Measurements from ENCODE around the gene ANKS1A. TPM values are rescaled to one million over a fixed set of nuclear protein-coding genes. Genes with fewer than 3 reads are reported as not detected.

The ANKS1A gene
- polyA plus RNA-seq, 3 donors, result 1.7 to 8.0 (median 3.1) TPM

- Mint-ChIP-seq H3K36me3 (peaks cover 7 to 11% of the 10 kb centered on the region in 2 donors), H3K27ac (peak overlapping the region in 2 of 7 donors; percentile 6 to 39), H3K4me1 (peaks cover 17% of the 10 kb centered on the region), H3K27me3 (ENCODE audit: low read depth in 3 of 3) (no peaks in the 10 kb centered on the region), H3K4me3 (no peak overlapping the region), H3K9me3 (no peaks in the 10 kb centered on the region)
- peaks cover 44% of the 10 kb centered on the region for H3K79me2 ChIP-seq (ENCODE audit: insufficient read depth, low read length)
- H3K27me3 ChIP-seq (ENCODE audit: control insufficient read depth in 2 of 2, insufficient read depth in 2 of 2, low read length in 2 of 2), result no peaks in the 10 kb centered on the region
- H3K27ac ChIP-seq (ENCODE audit: low read depth in 1 of 2, low read length in 2 of 2), result no peak overlapping the region
- TF ChIP-seq, protein P1, sequence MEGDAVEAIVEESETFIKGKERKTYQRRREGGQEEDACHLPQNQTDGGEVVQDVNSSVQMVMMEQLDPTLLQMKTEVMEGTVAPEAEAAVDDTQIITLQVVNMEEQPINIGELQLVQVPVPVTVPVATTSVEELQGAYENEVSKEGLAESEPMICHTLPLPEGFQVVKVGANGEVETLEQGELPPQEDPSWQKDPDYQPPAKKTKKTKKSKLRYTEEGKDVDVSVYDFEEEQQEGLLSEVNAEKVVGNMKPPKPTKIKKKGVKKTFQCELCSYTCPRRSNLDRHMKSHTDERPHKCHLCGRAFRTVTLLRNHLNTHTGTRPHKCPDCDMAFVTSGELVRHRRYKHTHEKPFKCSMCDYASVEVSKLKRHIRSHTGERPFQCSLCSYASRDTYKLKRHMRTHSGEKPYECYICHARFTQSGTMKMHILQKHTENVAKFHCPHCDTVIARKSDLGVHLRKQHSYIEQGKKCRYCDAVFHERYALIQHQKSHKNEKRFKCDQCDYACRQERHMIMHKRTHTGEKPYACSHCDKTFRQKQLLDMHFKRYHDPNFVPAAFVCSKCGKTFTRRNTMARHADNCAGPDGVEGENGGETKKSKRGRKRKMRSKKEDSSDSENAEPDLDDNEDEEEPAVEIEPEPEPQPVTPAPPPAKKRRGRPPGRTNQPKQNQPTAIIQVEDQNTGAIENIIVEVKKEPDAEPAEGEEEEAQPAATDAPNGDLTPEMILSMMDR (IDR thresholded peaks at IDR 0.05), result no peak
- no peak overlapping the region for H2AFZ ChIP-seq (ENCODE audit: insufficient read depth, low read depth, low read length, poor library complexity, severe bottlenecking)
- H3K9ac ChIP-seq (ENCODE audit: insufficient read depth, low read length, poor library complexity, severe bottlenecking), result no peak overlapping the region
- DNase-seq, result no peak
- intact Hi-C loops (cut with micrococcal nuclease), result no loop called here
- 100% methylated on average over 1 of the region's 3 CpGs for WGBS (ENCODE audit: insufficient coverage)
- peaks cover 95% of the 10 kb centered on the region for H4K20me1 ChIP-seq (ENCODE audit: insufficient read depth, low read length)
- no peaks in the 10 kb centered on the region for H3K36me3 ChIP-seq (replicated peaks in 1 of 2; ENCODE audit: control insufficient read depth in 1 of 2, insufficient read depth in 2 of 2, low read length in 2 of 2)
- H3K4me2 ChIP-seq (replicated peaks; ENCODE audit: extremely low read depth, low read length, poor library complexity, severe bottlenecking), result no peak overlapping the region
- H3K9me3 ChIP-seq (replicated peaks in 1 of 2; ENCODE audit: control insufficient read depth in 1 of 2, insufficient read depth in 1 of 2, low read length in 2 of 2), result no peaks in the 10 kb centered on the region
- H3K4me1 ChIP-seq (ENCODE audit: control insufficient read depth in 1 of 2, insufficient read depth in 2 of 2, low read length in 2 of 2), result no peaks in the 10 kb centered on the region
- no peak overlapping the region for H3K4me3 ChIP-seq (replicated peaks in 1 of 3; ENCODE audit: low read depth in 2 of 3, low read length in 3 of 3)
Observed at GRCh38 chr6:34928220-34928619, 39.2 kb downstream of the ANKS1A start.

- H4K20me1 ChIP-seq (ENCODE audit: insufficient read depth, low read length), result peaks cover 96% of the 10 kb centered on the region
- H3K9ac ChIP-seq (ENCODE audit: insufficient read depth, low read length, poor library complexity, severe bottlenecking), result no peak overlapping the region
- no peaks in the 10 kb centered on the region for H3K36me3 ChIP-seq (replicated peaks in 1 of 2; ENCODE audit: control insufficient read depth in 1 of 2, insufficient read depth in 2 of 2, low read length in 2 of 2)
- WGBS (ENCODE audit: insufficient coverage), result no CpG with 5 or more reads among the region's 1 CpG
- no peaks in the 10 kb centered on the region for H3K27me3 ChIP-seq (ENCODE audit: control insufficient read depth in 2 of 2, insufficient read depth in 2 of 2, low read length in 2 of 2)
- Mint-ChIP-seq H3K27me3 (ENCODE audit: low read depth in 3 of 3) (no peaks in the 10 kb centered on the region), H3K9me3 (no peaks in the 10 kb centered on the region), H3K27ac (peak overlapping the region in 3 of 7 donors; percentile 6 to 39 (median 30)), H3K4me3 (no peak overlapping the region), H3K4me1 (peaks cover 17% of the 10 kb centered on the region), H3K36me3 (peaks cover 6 to 11% of the 10 kb centered on the region in 2 donors)
- H2AFZ ChIP-seq (ENCODE audit: insufficient read depth, low read depth, low read length, poor library complexity, severe bottlenecking), result no peak overlapping the region
- no peak for DNase-seq
- H3K4me1 ChIP-seq (ENCODE audit: control insufficient read depth in 1 of 2, insufficient read depth in 2 of 2, low read length in 2 of 2), result no peaks in the 10 kb centered on the region
- peaks cover 42% of the 10 kb centered on the region for H3K79me2 ChIP-seq (ENCODE audit: insufficient read depth, low read length)
- H3K4me3 ChIP-seq (replicated peaks in 1 of 3; ENCODE audit: low read depth in 2 of 3, low read length in 3 of 3), result no peak overlapping the region
- TF ChIP-seq, protein P1 (IDR thresholded peaks at IDR 0.05), result no peak
- H3K9me3 ChIP-seq (replicated peaks in 1 of 2; ENCODE audit: control insufficient read depth in 1 of 2, insufficient read depth in 1 of 2, low read length in 2 of 2), result no peaks in the 10 kb centered on the region
- intact Hi-C loops (cut with micrococcal nuclease), result no loop called here
- H3K27ac ChIP-seq (ENCODE audit: low read depth in 1 of 2, low read length in 2 of 2), result no peak overlapping the region
- no peak overlapping the region for H3K4me2 ChIP-seq (replicated peaks; ENCODE audit: extremely low read depth, low read length, poor library complexity, severe bottlenecking)
Observed at GRCh38 chr6:34928695-34929094, 39.6 kb downstream of the ANKS1A start.

Data from CD14-positive monocyte (primary cell).